ELR (cell line): ENCODE measurements around the gene BSPRY.
"Not testable (repeated sequence)": the region's sequence is repeated elsewhere in the genome, so short reads cannot be mapped to it uniquely, and the experiment has no call there.

ENCODE experiments used
- DNase-seq: peaks from one replicate; pipeline ENCODE4 v3.0.0-alpha.2; 2015; ENCODE audit warnings: low read depth

The BSPRY gene

GRCh38 chr9:113341712-113342410 is 7.5 kb upstream of the BSPRY start:
- DNase-seq: no peak

GRCh38 chr9:113343732-113344231 is 5.6 kb upstream of the BSPRY start:
- no peak for DNase-seq

- DNase-seq: no peak
These were observed 4.2 kb upstream of the BSPRY start for GRCh38 chr9:113345190-113345589.

- no peak for DNase-seq
These were observed 3.7 kb upstream of the BSPRY start for GRCh38 chr9:113345671-113346070.

DNA sequence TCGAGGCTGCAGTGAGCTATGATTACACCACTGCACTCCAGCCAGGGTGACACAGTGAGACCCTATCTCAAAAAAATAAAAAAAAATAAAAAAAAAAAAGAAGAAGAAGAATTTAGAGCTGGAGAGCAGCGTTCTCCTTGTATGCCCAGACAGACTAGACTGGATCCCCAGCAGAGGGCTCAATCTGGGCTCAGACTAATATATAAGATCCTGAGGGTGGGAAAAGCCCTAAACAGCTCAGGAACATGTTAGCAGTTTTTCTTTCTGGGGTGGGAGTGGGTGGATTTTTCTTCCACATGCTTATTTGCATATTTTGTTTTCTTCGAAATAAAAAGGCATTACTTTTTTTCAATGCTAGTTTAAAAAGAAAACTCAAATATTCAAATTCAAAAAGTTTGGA is 904 bp upstream of the BSPRY start:
- DNase-seq: no peak

DNA sequence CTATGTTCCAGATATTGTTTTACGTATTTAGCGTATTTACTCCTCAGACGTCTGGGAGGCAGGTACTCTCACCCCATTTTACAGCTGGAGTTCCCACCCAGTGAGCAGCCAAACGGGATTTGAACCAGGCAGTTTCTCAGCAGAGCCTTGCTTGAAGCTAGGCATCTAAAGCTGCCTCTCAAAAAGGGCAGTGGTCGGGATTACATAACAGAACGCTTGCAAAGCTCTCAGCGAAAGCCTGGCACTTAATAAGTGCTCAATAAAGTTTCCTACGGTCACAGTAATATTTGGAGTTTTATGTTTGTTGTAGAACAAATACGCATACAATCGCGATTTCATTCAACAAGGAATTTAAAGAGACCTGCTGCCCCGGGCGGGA is 286 bp upstream of the BSPRY start:
- no peak for DNase-seq

- DNase-seq: no peak
These were observed 843 bp downstream of the BSPRY start for GRCh38 chr9:113350107-113350661.

- DNase-seq: no peak
These were observed 1.6 kb downstream of the BSPRY start for GRCh38 chr9:113350937-113351336.

GRCh38 chr9:113352006-113352405 is 2.7 kb downstream of the BSPRY start:
- no peak for DNase-seq

DNA sequence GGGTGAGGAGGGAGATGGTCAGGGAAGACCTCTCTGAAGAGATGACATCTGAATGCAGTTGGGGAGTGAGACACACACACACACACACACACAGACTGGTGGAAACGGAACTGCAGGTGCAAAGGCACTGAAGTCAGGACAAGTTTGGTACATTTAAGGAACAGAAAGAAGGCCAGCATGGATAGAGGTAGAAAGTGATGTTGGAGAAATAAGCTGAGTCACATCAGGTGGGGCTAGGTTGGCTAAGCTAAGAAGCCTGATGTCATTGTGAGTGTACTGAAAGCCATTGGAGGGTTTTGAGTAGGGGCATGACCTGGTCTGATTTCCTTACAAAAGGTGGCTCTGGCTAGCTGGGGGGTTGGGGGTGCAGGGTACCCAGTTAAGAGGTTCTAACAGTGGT is 3.1 kb downstream of the BSPRY start:
- DNase-seq: no peak

- DNase-seq: peak; percentile 54
These were observed 5.8 kb downstream of the BSPRY start for GRCh38 chr9:113355040-113355596.

DNA sequence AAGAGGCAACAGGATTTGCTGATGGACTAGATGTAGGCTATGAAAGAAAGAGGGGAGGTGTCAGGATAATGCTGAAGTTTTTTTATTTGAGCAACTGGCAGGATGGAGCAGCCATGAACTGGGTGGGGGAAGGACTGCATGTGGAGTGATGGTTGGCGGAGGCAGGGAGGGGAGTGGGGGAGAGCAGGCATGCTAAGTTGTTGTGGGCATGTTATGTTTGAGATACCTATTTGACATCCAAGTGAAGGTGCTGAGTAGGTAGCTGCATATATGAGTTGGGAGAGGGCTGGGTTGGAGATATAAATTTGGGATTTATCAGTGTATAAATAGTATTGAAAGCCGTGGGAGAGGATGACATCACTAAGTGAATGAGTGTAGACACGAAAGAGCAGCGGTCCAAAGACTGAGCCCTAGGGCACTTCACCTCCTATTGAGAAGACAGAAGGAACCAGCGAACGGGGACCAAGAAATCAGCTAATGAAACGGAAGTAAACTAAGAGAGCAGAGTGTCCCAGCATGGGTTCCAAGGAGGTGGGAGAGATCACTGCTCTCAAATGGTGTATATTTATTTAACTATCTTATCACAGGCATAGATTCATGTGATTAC is 7.4 kb downstream of the BSPRY start:
- no peak for DNase-seq

GRCh38 chr9:113359385-113359784 is 10.0 kb downstream of the BSPRY start:
- DNase-seq: no peak

DNA sequence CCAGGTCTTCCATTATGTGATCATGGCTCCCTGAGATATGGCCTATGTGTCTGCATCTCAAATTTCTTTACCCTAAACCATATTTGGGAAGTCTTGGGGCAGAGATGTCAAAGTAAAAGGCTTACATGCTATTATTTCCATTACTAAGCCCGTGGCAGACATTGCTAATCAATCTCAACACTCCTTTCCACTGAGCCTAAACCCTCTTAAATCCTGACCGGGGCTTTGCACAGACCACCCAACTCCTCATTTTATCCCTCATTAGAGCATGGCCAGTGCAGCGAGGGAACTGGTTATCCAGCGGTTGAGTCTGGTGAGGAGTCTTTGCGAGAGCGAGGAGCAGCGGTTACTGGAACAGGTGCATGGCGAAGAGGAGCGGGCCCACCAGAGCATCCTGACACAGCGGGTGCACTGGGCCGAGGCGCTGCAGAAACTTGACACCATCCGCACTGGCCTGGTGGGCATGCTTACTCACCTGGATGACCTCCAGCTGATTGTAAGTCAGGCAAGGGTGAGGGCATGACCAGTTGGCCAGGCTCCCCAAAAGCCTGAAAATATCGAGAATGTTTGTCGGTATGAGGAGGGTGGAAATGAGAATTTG is 11.0 kb downstream of the BSPRY start:
- DNase-seq: no peak

GRCh38 chr9:113361304-113362018 is 12.1 kb downstream of the BSPRY start:
- DNase-seq: no peak

DNA sequence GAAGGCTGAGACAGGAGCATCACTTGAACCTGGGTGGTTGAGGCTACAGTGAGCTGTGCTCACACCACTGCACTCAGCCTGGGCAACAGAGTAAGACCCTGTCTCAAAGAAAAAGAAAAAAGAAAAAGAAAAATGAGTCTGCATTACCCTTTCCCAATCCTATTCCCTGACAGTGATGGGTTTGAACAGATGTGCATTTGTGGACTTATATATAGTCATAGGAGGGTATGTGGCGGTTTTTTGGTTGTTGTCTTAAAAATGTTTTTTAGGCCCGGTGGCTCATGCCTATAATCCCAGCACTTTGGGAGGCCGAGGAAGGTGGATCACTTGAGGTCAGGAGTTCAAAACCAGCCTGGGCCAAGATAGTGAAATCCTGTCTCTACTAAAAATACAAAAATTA is 14.0 kb downstream of the BSPRY start:
- no peak for DNase-seq

DNA sequence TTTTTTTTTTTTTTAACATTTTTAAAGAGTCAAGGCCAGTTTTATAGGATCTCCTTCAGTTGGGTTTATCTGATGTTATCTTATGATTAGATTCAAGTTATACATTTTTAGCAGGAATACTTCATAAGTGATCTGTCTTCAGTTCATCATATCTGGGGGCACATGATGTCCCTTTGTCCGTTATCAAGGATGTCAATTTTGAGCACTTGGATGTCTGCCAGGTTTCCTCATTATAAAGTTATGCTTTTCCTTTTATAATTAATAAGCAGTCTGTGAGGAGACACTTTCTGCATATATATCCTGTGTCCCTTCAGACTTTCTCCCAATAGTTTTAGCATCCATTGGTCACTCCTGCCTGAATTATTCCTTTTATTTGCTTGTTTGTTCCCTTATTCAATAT is 15.6 kb downstream of the BSPRY start:
- DNase-seq: no peak

DNA sequence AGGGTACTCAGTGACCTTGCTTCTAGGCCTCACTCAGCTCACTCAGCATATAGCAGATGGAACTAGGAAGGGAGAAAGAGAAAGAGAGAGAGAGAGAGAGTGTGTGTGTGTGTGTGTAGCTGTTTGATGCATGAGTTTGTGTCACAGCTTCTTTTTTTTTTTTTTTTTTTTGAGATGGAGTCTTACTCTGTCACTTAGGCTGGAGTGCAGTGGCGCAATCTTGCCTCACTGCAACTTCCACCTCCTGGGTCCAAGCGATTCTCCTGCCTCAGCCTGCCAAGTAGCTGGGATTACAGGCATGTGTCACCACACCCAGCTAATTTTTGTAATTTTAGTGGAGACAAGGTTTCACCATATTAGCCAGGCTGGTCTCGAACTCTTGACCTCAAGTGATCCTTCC is 16.3 kb downstream of the BSPRY start:
- DNase-seq: not testable (repeated sequence)

- no peak for DNase-seq
These were observed 19.1 kb downstream of the BSPRY start for GRCh38 chr9:113368348-113368981.

GRCh38 chr9:113368982-113369854 is 19.9 kb downstream of the BSPRY start:
- DNase-seq: no peak

GRCh38 chr9:113369855-113370140 is 20.5 kb downstream of the BSPRY start:
- no peak for DNase-seq
